HG02870 (cell line): Measurements from ENCODE around the gene ZNF337.
"Not testable (repeated sequence)": the region's sequence is repeated elsewhere in the genome, so short reads cannot be mapped to it uniquely, and the experiment has no call there.

Experiments
- ATAC-seq: cut with Tn5 transposase; IDR thresholded peaks from one replicate; pipeline ENCODE4 v1.9.1; 2021; ENCODE audit warnings: mild to moderate bottlenecking, moderate library complexity; ENCODE audit not compliant: unreplicated experiment

The ZNF337 gene

DNA sequence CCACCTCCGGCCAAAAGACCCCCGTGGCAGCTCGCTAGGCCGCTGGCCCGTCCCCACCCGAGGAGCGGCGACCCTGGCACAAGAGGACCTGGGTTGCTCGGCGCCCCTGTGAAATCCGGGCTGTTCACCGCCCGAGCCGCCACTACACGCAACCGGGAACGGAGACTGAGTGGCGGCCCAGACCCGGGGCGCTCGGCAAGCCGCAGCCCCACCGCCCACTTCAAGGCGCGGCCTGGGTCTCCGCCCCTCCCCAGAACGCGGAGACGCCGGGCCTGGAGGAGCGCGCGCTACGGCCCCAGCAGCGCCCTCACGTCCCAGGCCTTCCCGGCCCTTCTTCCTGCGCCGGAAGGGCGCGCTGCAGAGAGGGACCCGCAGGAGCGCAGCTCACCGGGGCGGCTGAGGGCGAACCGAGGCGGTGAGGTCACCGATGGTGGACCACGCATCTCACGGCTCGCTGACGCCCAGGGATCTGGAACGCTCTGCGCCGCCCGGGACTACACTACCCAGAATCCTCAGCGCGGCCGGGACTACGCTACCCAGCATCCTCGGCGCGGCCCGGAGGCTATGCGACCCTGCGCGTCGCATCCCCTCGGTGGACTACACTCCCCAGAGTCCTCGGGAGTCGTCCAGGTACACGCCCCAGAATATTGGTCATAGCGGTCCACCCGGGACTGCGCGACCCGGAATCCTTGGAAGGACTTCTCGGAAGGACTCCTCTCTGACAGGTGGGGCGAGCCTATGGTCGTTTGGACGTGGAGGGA lies at the start of gene ZNF337:
ZNF337 (minus strand) TSS at position 483 of the 761 bp plus-strand sequence. CDS start 10,436 bp downstream, outside the sequence.
- peak; percentile 95 for ATAC-seq

DNA sequence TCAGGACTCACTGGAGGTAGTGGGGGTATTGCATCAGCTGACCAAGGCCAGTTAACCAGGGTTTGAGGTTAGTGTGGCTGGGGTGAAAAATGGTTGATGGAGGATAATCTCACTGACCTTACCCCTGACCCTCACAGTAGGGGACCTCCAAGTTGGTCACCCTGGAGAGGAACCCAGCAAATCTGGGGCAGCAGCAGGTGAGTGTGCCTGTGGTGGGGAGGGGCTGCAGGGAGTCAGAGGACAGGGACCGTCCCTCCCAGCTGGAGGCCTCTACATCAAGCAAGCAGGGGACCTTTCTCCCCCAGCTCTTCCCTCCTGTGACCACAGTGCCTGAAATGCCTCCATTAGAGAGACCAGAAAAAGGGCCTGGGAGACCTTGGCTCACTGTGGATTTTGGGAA lies 49.1 kb upstream of the ZNF337 start:
- no peak for ATAC-seq

GRCh38 chr20:25745100-25745499 lies 48.4 kb upstream of the ZNF337 start:
- no peak for ATAC-seq

GRCh38 chr20:25744261-25744660 lies 47.6 kb upstream of the ZNF337 start:
- ATAC-seq, result no peak

- no peak for ATAC-seq
These were observed 44.4 kb upstream of the ZNF337 start for GRCh38 chr20:25741088-25741487.

- no peak for ATAC-seq
These were observed 43.1 kb upstream of the ZNF337 start for GRCh38 chr20:25739615-25740320.

DNA sequence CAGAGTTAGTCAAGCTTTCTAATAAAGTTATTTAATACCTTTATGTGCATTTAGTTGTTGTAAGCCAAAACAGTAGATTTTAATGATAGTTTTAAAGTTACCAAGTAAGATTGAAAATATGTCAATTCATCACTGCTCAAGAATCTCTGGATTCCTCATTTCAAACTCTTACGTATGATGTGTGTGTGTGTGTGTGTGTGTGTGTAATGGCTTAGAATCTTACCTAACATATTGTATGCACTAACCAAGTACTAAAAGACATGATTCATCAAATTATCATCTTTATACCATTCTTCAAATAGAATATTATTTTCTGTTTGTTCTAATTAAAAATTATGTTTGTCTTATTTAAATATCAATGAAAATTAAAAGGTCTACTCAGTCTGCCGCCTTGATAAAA lies 41.5 kb upstream of the ZNF337 start:
- no peak for ATAC-seq

- ATAC-seq, result no peak
These were observed 37.2 kb upstream of the ZNF337 start for GRCh38 chr20:25733903-25734302.

DNA sequence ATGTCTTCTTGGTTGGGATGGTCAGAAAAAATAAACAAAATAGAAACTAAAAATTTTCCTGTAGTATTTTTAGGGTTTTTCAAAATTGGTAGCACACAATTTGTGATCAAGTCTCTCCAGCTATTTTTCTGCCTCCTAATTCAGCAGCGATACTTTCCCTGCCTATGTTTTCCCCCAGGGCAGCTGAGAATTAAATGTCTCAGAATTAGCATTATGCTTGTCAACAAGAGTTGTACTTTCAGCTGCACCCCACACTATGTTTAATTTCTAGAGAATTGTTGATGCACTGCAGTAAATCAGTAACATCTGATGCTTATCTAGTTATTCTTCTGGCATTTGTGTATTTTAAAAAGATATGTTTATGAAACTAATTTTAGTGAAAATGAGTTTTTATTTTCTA lies 34.2 kb upstream of the ZNF337 start:
- ATAC-seq, result no peak

DNA sequence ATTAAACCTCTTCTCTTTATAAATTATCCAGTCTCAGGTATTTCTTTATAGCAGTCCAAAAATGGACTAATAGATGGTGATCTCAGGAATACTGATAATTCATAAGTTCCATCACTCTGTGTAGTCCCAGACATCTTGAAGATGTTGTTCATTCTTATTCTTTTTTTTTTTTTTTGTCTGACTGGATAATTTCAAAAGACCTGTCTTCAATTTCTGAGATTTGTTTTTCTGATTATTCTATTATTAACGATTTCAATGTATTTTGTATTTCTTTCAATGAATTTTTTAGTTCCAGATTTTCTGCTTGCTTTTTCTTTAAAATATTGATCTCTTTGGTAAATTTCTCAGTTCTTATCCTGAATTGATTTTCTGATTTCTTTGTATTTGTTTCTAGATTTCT lies 29.7 kb upstream of the ZNF337 start:
- no peak for ATAC-seq

GRCh38 chr20:25725639-25726038 lies 29.0 kb upstream of the ZNF337 start:
- no peak for ATAC-seq

- no peak for ATAC-seq
These were observed 27.3 kb upstream of the ZNF337 start for GRCh38 chr20:25723975-25724374.

GRCh38 chr20:25720285-25720684 lies 23.6 kb upstream of the ZNF337 start:
- ATAC-seq, result no peak

- not testable (repeated sequence) for ATAC-seq
These were observed 22.5 kb upstream of the ZNF337 start for GRCh38 chr20:25718896-25719809.

- ATAC-seq, result no peak
These were observed 11.0 kb upstream of the ZNF337 start for GRCh38 chr20:25707695-25708094.

DNA sequence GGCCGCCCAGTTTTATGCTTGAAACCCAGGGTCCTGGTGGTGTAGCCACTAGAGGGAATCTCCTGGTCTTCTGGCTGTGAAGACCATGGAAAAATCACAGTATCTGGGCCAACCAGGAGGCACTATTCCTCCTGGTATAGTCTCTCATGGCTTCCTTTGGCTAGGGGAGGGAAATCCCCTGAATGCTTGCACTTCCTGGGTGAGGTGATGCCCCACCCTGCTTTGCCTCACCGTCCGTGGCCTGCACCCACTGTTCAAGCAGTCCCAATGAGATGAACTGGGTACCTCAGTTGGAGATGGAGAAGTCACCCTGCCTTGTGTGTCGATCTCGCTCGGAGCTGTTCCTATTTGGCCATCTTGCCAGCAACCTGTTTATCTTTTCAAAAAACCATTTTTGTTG lies 10.1 kb upstream of the ZNF337 start:
- no peak for ATAC-seq

GRCh38 chr20:25705830-25706351 lies 9.2 kb upstream of the ZNF337 start:
- no peak for ATAC-seq

GRCh38 chr20:25704303-25704702 lies 7.7 kb upstream of the ZNF337 start:
- not testable (repeated sequence) for ATAC-seq

DNA sequence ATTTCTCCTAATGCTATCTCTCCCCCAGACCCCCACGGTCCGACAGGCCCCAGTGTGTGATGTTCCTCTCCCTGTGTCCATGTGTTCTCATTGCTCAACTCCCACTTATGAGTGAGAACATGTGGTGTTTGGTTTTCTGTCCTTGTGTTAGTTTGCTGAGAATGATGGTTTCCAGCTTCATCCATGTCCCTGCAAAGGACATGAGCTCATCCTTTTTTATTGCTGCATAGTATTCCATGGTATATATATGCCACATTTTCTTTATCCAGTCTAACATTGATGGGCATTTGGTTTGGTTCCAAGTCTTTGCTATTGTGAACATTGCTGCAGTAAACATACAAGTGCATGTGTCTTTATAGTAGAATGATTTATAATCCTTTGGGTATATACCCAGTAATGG lies 4.2 kb upstream of the ZNF337 start:
- ATAC-seq, result not testable (repeated sequence)

GRCh38 chr20:25699914-25700313 lies 3.3 kb upstream of the ZNF337 start:
- no peak for ATAC-seq

- ATAC-seq, result no peak
These were observed 436 bp upstream of the ZNF337 start for GRCh38 chr20:25697132-25697446.
